Measurements from ENCODE around the gene TNIK. TPM values are rescaled to one million over a fixed set of nuclear protein-coding genes. Genes with fewer than 3 reads are reported as not detected.
"Not testable (repeated sequence)": the region's sequence is repeated elsewhere in the genome, so short reads cannot be mapped to it uniquely, and the experiment has no call there.

Gene TNIK
- total and polyA plus RNA-seq, 2 donors: 6.5 to 9.0 TPM

DNA sequence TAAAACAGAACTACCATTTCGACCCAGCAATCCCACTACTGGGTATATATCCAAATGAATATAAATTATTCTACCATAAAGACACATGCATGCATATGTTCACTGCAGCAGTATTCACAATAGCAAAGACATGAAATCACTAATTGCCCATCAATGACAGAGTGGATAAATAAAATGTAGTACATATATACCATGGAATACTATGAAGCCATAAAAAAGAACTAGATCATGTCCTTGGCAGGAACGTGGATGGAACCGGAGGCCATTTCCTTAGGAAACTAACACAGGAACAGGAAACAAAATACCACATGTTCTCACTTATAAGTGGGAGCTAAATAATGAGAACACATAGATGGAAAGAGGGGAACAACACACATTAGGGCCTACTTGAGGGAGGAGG is 154.4 kb downstream of the TNIK start:
- not testable (repeated sequence) for H3K27ac ChIP-seq (ENCODE audit: low read depth in 1 of 2, low read length in 1 of 2); H3K4me1 ChIP-seq (ENCODE audit: control insufficient read depth in 2 of 2, insufficient read depth in 2 of 2, low read length in 2 of 2); H3K4me3 ChIP-seq (ENCODE audit: low read length in 2 of 2); H3K9me3 ChIP-seq (ENCODE audit: control insufficient read depth in 2 of 2, insufficient read depth in 1 of 2, low read length in 1 of 2); H3K27me3 ChIP-seq (ENCODE audit: control insufficient read depth in 2 of 2, insufficient read depth in 1 of 2, low read length in 1 of 2); DNase-seq (ENCODE audit: low read depth in 6 of 9, low spot score in 9 of 9); H3K36me3 ChIP-seq (ENCODE audit: control insufficient read depth in 2 of 2, insufficient read depth in 2 of 2, low read length in 1 of 2)
- 97% methylated on average over 3 of the region's 3 CpGs for WGBS

DNA sequence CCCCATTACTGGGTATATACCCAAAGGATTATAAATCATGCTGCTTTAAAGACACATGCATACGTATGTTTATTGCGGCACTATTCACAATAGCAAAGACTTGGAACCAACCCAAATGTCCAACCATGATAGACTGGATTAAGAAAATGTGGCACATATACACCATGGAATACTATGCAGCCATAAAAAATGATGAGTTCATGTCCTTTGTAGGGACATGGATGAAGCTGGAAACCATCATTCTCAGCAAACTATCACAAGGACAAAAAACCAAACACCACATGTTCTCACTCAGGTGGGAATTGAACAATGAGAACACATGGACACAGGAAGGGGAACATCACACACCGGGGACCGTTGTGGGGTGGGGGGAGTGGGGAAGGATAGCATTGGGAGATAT is 155.7 kb downstream of the TNIK start:
- not testable (repeated sequence) for H3K4me1 ChIP-seq (ENCODE audit: control insufficient read depth in 2 of 2, insufficient read depth in 2 of 2, low read length in 2 of 2); H3K27ac ChIP-seq (ENCODE audit: low read depth in 1 of 2, low read length in 1 of 2)
- 97% methylated on average over 4 of the region's 4 CpGs for WGBS

DNA sequence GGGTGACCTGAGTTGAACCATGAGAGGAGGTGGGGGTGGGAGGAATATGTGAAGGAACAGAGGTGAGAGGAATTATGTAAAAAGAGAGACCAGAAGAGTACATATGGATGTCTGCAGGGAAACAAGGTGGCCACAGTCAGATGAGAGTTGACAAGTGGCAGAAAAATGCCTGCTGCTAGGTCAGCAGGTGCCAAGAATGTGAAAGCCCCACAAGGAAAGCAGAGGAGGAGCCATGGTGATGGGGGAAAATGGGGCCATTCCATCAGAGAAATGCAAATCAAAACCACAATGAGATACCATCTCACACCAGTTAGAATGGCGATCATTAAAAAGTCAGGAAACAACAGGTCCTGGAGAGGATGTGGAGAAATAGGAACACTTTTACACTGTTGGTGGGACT is 156.2 kb downstream of the TNIK start:
- DNase-seq (ENCODE audit: low read depth in 6 of 9, low spot score in 9 of 9); H3K4me3 ChIP-seq (ENCODE audit: low read length in 2 of 2); H3K27me3 ChIP-seq (ENCODE audit: control insufficient read depth in 2 of 2, insufficient read depth in 1 of 2, low read length in 1 of 2); H3K36me3 ChIP-seq (ENCODE audit: control insufficient read depth in 2 of 2, insufficient read depth in 2 of 2, low read length in 1 of 2); H3K4me1 ChIP-seq (ENCODE audit: control insufficient read depth in 2 of 2, insufficient read depth in 2 of 2, low read length in 2 of 2); H3K9me3 ChIP-seq (ENCODE audit: control insufficient read depth in 2 of 2, insufficient read depth in 1 of 2, low read length in 1 of 2); H3K27ac ChIP-seq (ENCODE audit: low read depth in 1 of 2, low read length in 1 of 2): not testable (repeated sequence)
- WGBS: 88% methylated on average over 1 of the region's 1 CpG

More for the DNA sequence above, 155.7 kb downstream of the TNIK start:
- not testable (repeated sequence) for H3K4me3 ChIP-seq (ENCODE audit: low read length in 2 of 2); DNase-seq (ENCODE audit: low read depth in 6 of 9, low spot score in 9 of 9); H3K36me3 ChIP-seq (ENCODE audit: control insufficient read depth in 2 of 2, insufficient read depth in 2 of 2, low read length in 1 of 2); H3K9me3 ChIP-seq (ENCODE audit: control insufficient read depth in 2 of 2, insufficient read depth in 1 of 2, low read length in 1 of 2); H3K27me3 ChIP-seq (ENCODE audit: control insufficient read depth in 2 of 2, insufficient read depth in 1 of 2, low read length in 1 of 2)

DNA sequence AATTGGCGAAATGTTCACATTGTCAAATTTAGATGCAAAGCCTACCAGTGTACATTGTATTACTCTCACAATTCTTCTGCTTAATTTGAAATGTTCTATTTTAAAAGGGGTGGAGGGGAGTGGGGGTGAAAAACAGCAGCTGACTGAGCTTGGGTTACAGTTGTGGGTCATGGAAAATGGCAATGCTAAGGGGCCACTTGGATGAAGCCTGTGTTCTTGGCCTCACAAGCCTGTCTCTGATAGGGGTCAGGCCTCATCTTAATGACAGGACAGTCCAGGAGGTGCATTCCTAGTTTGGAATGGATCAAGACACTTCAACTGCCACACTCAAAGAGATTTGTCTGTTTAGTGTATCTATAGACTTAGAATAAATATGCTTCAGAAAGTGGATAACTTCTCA is 158.2 kb downstream of the TNIK start:
- WGBS: 98% methylated on average over 1 of the region's 1 CpG

DNA sequence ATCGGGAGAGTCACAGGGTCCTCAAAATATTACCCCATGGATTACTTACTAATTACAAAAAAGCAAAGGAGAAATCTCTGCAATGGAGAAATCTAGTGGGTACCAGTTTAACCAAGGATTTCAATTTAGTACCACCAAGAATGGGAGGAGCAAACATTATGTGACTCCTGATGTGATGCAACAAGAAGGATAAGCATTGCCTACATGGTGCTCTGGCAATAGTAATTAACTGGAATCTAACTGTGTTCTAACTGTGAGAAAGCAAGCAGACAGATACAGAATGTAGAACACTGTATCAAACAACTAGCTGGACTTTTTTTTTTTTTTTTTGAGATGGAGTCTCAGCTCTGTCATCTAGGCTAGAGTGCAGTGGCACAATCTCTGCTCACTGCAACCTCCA is 159.2 kb downstream of the TNIK start:
- WGBS: 97% methylated on average over 1 of the region's 1 CpG
- DNase-seq (ENCODE audit: low read depth in 6 of 9, low spot score in 9 of 9): no peak
- Histone ChIP-seq H3K4me1 (ENCODE audit: control insufficient read depth in 2 of 2, insufficient read depth in 2 of 2, low read length in 2 of 2) (no peaks in the 10 kb centered on the region), H3K4me3 (ENCODE audit: low read length in 2 of 2) (no peak overlapping the region), H3K36me3 (ENCODE audit: control insufficient read depth in 2 of 2, insufficient read depth in 2 of 2, low read length in 1 of 2) (no peaks in the 10 kb centered on the region), H3K27ac (ENCODE audit: low read depth in 1 of 2, low read length in 1 of 2) (no peak overlapping the region), H3K27me3 (ENCODE audit: control insufficient read depth in 2 of 2, insufficient read depth in 1 of 2, low read length in 1 of 2) (no peaks in the 10 kb centered on the region), H3K9me3 (ENCODE audit: control insufficient read depth in 2 of 2, insufficient read depth in 1 of 2, low read length in 1 of 2) (no peaks in the 10 kb centered on the region)

More for the DNA sequence above, 158.2 kb downstream of the TNIK start:
- no peaks in the 10 kb centered on the region for H3K4me1 ChIP-seq (ENCODE audit: control insufficient read depth in 2 of 2, insufficient read depth in 2 of 2, low read length in 2 of 2)
- no peaks in the 10 kb centered on the region for H3K36me3 ChIP-seq (ENCODE audit: control insufficient read depth in 2 of 2, insufficient read depth in 2 of 2, low read length in 1 of 2)
- no peak overlapping the region for H3K27ac ChIP-seq (ENCODE audit: low read depth in 1 of 2, low read length in 1 of 2)
- H3K4me3 ChIP-seq (ENCODE audit: low read length in 2 of 2): no peak overlapping the region
- no peaks in the 10 kb centered on the region for H3K27me3 ChIP-seq (ENCODE audit: control insufficient read depth in 2 of 2, insufficient read depth in 1 of 2, low read length in 1 of 2)
- H3K9me3 ChIP-seq (ENCODE audit: control insufficient read depth in 2 of 2, insufficient read depth in 1 of 2, low read length in 1 of 2): no peaks in the 10 kb centered on the region
- DNase-seq (ENCODE audit: low read depth in 6 of 9, low spot score in 9 of 9): no peak

DNA sequence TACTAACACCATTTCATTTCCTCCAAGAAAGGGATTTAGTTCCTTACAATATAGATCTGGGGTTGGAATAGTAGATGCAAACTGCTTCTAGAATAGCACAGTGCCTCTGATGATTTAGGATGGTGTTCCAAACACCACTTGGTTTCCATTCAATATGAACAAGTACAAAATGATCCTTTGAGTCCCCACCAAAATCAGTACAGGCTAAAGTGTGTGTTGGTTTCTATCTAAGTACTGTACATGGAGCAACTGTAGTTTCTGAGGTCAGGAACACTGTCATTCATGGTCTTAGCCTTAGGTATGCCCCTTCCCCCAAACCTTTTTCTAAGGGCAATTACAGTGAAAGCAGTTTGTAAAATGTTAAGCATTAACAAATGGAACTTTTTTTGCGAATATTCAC is 162.3 kb downstream of the TNIK start:
- Histone ChIP-seq H3K36me3 (ENCODE audit: control insufficient read depth in 2 of 2, insufficient read depth in 2 of 2, low read length in 1 of 2) (no peaks in the 10 kb centered on the region), H3K4me3 (ENCODE audit: low read length in 2 of 2) (no peak overlapping the region), H3K4me1 (ENCODE audit: control insufficient read depth in 2 of 2, insufficient read depth in 2 of 2, low read length in 2 of 2) (no peaks in the 10 kb centered on the region), H3K27ac (ENCODE audit: low read depth in 1 of 2, low read length in 1 of 2) (no peak overlapping the region), H3K9me3 (ENCODE audit: control insufficient read depth in 2 of 2, insufficient read depth in 1 of 2, low read length in 1 of 2) (no peaks in the 10 kb centered on the region), H3K27me3 (ENCODE audit: control insufficient read depth in 2 of 2, insufficient read depth in 1 of 2, low read length in 1 of 2) (no peaks in the 10 kb centered on the region)
- 96% methylated on average over 1 of the region's 1 CpG for WGBS
- DNase-seq (ENCODE audit: low read depth in 6 of 9, low spot score in 9 of 9): no peak

DNA sequence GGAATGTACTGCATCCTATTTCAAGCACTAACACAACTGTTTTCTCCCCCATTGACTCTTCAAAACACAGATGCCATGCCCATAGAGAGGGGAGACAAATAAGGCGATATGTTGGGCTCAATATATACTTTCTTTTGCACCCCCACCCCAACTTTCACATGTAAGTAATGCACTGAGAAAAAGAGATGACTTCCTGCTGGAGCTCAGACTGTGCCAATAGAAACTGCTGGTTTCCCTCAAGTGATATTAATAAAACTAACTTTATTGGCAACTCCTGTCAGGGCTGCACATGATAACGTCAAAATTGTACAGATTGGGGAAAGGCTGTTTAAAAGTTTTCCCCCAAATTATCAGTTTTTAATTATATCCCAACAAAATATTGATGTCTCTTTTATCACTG is 163.0 kb downstream of the TNIK start:
- Histone ChIP-seq H3K27me3 (ENCODE audit: control insufficient read depth in 2 of 2, insufficient read depth in 1 of 2, low read length in 1 of 2) (no peaks in the 10 kb centered on the region), H3K36me3 (ENCODE audit: control insufficient read depth in 2 of 2, insufficient read depth in 2 of 2, low read length in 1 of 2) (no peaks in the 10 kb centered on the region), H3K9me3 (ENCODE audit: control insufficient read depth in 2 of 2, insufficient read depth in 1 of 2, low read length in 1 of 2) (no peaks in the 10 kb centered on the region), H3K4me3 (ENCODE audit: low read length in 2 of 2) (no peak overlapping the region), H3K4me1 (ENCODE audit: control insufficient read depth in 2 of 2, insufficient read depth in 2 of 2, low read length in 2 of 2) (no peaks in the 10 kb centered on the region), H3K27ac (ENCODE audit: low read depth in 1 of 2, low read length in 1 of 2) (no peak overlapping the region)
- WGBS: 97% methylated on average over 2 of the region's 2 CpGs
- no peak for DNase-seq (ENCODE audit: low read depth in 6 of 9, low spot score in 9 of 9)

DNA sequence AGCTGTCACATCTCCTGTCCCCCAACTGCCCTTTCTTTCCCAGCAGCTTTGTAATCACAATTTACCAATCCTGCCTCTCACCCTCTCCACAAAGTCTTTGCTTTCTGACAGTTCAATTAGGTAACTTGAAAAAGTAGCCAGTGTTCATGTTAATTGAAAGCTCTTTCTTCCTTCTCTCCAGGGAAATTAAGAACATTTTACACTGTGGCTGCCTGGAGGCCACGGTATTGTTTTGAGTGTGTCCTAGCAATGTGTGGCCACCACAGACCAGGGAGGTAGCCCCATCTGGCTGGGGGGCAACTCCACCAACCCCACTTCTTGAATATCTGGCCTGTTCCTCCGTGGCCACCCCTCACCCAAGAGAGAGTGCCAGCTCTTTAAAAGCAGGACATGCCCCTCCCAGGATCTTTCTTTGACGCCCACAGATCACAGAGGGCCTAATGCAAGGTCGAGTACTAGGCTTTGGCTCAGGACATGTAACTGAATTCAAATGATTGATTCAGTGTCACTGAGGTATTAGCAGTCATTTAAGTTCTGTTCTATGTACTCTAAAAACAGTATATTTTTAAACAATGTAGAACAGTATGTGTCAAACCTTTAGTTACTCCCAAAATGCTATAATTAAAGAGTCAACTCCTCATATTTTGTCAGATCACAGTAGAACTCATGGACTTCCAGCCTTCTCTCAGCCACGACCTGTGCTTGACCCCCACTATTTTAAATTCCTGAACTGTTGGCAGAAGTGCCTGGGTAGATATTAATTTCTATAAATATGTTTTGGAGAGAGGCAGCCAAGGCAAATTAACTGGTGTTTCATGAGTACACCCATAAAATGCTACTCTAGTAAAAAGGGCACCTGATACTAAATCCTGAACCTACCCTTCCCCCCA is 164.5 kb downstream of the TNIK start:
- Histone ChIP-seq H3K4me3 (ENCODE audit: low read length in 2 of 2) (no peak overlapping the region), H3K4me1 (ENCODE audit: control insufficient read depth in 2 of 2, insufficient read depth in 2 of 2, low read length in 2 of 2) (no peaks in the 10 kb centered on the region), H3K27me3 (ENCODE audit: control insufficient read depth in 2 of 2, insufficient read depth in 1 of 2, low read length in 1 of 2) (no peaks in the 10 kb centered on the region), H3K9me3 (ENCODE audit: control insufficient read depth in 2 of 2, insufficient read depth in 1 of 2, low read length in 1 of 2) (no peaks in the 10 kb centered on the region), H3K27ac (ENCODE audit: low read depth in 1 of 2, low read length in 1 of 2) (no peak overlapping the region), H3K36me3 (ENCODE audit: control insufficient read depth in 2 of 2, insufficient read depth in 2 of 2, low read length in 1 of 2) (no peaks in the 10 kb centered on the region)
- 91% methylated on average over 5 of the region's 5 CpGs for WGBS
- DNase-seq (ENCODE audit: low read depth in 6 of 9, low spot score in 9 of 9): no peak

DNA sequence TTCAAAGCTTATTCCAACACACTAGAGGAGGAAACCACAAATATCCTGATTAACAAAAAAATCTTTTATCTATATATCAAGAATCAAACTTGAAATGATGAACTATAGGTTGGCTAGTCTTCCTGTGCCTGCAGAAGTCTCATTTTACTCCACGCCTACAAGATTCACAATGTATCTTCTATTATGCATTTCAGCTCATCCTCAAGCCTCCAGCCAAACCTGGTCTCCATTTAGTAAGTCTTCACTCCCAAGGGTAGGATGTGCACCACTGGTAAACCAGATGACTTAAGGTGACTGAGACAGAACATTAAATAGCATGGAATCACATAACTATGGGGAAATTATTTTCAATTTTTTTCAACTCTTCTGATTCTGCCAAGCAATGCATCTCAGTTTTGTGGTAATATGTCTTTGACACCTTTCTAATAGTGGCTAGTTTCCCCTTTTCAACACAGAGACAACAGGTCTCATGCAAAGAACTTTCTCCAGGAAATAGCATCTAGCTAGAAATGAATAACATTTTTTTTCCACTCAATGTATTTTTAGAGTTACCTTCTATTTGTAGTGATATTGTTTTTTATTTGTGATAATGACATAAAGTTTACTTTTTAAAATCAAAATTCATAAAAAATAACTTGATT is 166.9 kb downstream of the TNIK start:
- WGBS: 92% methylated on average over 1 of the region's 1 CpG
- Histone ChIP-seq H3K27ac (ENCODE audit: low read depth in 1 of 2, low read length in 1 of 2) (no peak overlapping the region), H3K36me3 (ENCODE audit: control insufficient read depth in 2 of 2, insufficient read depth in 2 of 2, low read length in 1 of 2) (no peaks in the 10 kb centered on the region), H3K9me3 (ENCODE audit: control insufficient read depth in 2 of 2, insufficient read depth in 1 of 2, low read length in 1 of 2) (no peaks in the 10 kb centered on the region), H3K4me1 (ENCODE audit: control insufficient read depth in 2 of 2, insufficient read depth in 2 of 2, low read length in 2 of 2) (no peaks in the 10 kb centered on the region), H3K4me3 (ENCODE audit: low read length in 2 of 2) (no peak overlapping the region), H3K27me3 (ENCODE audit: control insufficient read depth in 2 of 2, insufficient read depth in 1 of 2, low read length in 1 of 2) (no peaks in the 10 kb centered on the region)
- DNase-seq (ENCODE audit: low read depth in 6 of 9, low spot score in 9 of 9): no peak
